Colonic mucosa (tissue), 4 donors: Measurements from ENCODE around the gene RMDN2. TPM values are rescaled to one million over a fixed set of nuclear protein-coding genes. Genes with fewer than 3 reads are reported as not detected.
"Not testable (repeated sequence)": the region's sequence is repeated elsewhere in the genome, so short reads cannot be mapped to it uniquely, and the experiment has no call there.

Source experiments
- DNase-seq: peaks from one replicate; pipeline ENCODE4 v3.0.0-alpha.2; 2020
- H3K27ac ChIP-seq: fragments of 200-600 bp; one replicate; pipeline ENCODE4 v1.8.0; 2021
- H3K27me3 ChIP-seq: fragments of 200-600 bp; one replicate; pipeline ENCODE4 v1.8.0; 2021
- H3K36me3 ChIP-seq: fragments of 200-600 bp; one replicate; pipeline ENCODE4 v1.8.0; 2021
- H3K4me1 ChIP-seq: fragments of 200-600 bp; one replicate; pipeline ENCODE4 v1.8.0; 2021; ENCODE audit warnings: mild to moderate bottlenecking
- H3K4me3 ChIP-seq: fragments of 200-600 bp; one replicate; pipeline ENCODE4 v1.8.0; 2021
- H3K9ac ChIP-seq, 2 donors: one replicate each; pipeline ENCODE4 v1.7.0; 2013; ENCODE audit warnings: control low read depth in 2 of 2, low read depth in 2 of 2, low read length in 2 of 2
- H3K9me3 ChIP-seq: fragments of 200-600 bp; one replicate; pipeline ENCODE4 v1.8.0; 2021
- intact Hi-C: fragments of 100-400 bp; cut with DNase I; formaldehyde crosslinking; loops from one replicate; pipeline ENCODE4 v1.14.1; 2022
- total RNA-seq, 2 donors: library from RNA; stranded (reverse); fragmentation: NEBNext Ultra II Directional in 1 of 2; extraction: Animal tissue kit (Norgen Biotek cat#: 25700) in 1 of 2; gene quantifications; one replicate each; pipeline ENCODE4 v1.2.1, GENCODE V29; 2021
- TF ChIP-seq, protein P1 (sequence below): fragments of 200-600 bp; IDR thresholded peaks from one replicate; pipeline ENCODE4 v1.8.0; 2022; ENCODE audit warnings: antibody characterized with exemption, mild to moderate bottlenecking
- donor health status: healthy.
- donor health status: DM: no; HTN: no; CAD: no.
- donor health status: DM: no; HTN: no; CAD: no.

Gene RMDN2
- total RNA-seq, 2 donors from 2014 or later, result 19.8 to 26.5 TPM

DNA sequence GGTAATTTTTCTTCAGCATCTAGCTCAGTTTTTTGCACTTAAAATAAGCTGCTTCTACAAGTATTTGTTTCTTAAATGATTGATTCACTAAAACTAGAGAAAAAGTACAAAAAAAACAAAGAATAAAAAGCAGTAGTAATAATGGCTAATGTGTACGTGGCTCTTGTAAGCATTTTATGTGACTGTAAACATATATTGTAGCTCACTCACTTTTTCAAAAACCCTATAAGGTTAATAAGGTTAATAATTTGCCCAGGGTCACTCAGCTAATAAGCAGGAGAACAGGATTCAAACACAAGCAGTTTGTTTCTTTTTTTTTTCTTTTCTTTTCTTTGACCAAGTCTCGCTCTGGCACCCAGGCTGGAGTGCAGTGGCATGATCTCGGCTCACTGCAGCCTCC is 67.5 kb downstream of the RMDN2 start:
- Histone ChIP-seq H3K4me1 (no peaks in the 10 kb centered on the region), H3K4me3 (no peak overlapping the region), H3K9ac (no peak overlapping the region), H3K36me3 (no peaks in the 10 kb centered on the region), H3K27ac (no peak overlapping the region), H3K27me3 (no peaks in the 10 kb centered on the region), H3K9me3 (no peaks in the 10 kb centered on the region)
- TF ChIP-seq, protein P1, sequence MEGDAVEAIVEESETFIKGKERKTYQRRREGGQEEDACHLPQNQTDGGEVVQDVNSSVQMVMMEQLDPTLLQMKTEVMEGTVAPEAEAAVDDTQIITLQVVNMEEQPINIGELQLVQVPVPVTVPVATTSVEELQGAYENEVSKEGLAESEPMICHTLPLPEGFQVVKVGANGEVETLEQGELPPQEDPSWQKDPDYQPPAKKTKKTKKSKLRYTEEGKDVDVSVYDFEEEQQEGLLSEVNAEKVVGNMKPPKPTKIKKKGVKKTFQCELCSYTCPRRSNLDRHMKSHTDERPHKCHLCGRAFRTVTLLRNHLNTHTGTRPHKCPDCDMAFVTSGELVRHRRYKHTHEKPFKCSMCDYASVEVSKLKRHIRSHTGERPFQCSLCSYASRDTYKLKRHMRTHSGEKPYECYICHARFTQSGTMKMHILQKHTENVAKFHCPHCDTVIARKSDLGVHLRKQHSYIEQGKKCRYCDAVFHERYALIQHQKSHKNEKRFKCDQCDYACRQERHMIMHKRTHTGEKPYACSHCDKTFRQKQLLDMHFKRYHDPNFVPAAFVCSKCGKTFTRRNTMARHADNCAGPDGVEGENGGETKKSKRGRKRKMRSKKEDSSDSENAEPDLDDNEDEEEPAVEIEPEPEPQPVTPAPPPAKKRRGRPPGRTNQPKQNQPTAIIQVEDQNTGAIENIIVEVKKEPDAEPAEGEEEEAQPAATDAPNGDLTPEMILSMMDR, result no peak
- DNase-seq, result no peak
- intact Hi-C loops, result no loop called here

GRCh38 chr2:37993143-37993542 is 68.1 kb downstream of the RMDN2 start:
- no peaks in the 10 kb centered on the region for H3K27me3 ChIP-seq
- no peak for DNase-seq
- no peaks in the 10 kb centered on the region for H3K4me1 ChIP-seq
- intact Hi-C loops, result no loop called here
- no peaks in the 10 kb centered on the region for H3K9me3 ChIP-seq
- no peaks in the 10 kb centered on the region for H3K36me3 ChIP-seq
- no peak overlapping the region for H3K4me3 ChIP-seq
- no peak overlapping the region for H3K9ac ChIP-seq
- no peak overlapping the region for H3K27ac ChIP-seq
- TF ChIP-seq, protein P1, result no peak

DNA sequence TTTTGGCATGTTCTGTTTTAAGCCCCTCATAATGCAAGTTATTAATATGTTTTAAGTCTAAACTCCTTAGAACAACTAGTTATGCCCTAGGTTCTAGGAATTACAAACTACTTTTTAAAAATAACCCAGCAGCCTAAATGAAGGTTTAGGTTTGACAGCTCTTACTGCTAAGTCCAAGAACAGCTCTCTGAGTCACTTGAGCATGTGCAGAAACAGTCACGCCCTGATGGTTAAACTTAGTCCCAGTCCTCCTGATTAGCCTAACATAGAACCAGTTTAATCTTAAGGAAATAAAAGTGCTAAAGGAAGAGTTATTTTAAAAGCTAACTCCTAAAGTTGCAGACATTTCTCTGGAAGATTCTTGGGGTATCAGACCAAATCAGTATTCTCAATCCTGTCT is 72.5 kb downstream of the RMDN2 start:
- DNase-seq, result no peak
- TF ChIP-seq, protein P1, result no peak
- Histone ChIP-seq H3K4me3 (no peak overlapping the region), H3K4me1 (no peaks in the 10 kb centered on the region), H3K27me3 (no peaks in the 10 kb centered on the region), H3K9ac (no peak overlapping the region), H3K9me3 (no peaks in the 10 kb centered on the region), H3K36me3 (no peaks in the 10 kb centered on the region), H3K27ac (no peak overlapping the region)
- intact Hi-C loops, result no loop called here

DNA sequence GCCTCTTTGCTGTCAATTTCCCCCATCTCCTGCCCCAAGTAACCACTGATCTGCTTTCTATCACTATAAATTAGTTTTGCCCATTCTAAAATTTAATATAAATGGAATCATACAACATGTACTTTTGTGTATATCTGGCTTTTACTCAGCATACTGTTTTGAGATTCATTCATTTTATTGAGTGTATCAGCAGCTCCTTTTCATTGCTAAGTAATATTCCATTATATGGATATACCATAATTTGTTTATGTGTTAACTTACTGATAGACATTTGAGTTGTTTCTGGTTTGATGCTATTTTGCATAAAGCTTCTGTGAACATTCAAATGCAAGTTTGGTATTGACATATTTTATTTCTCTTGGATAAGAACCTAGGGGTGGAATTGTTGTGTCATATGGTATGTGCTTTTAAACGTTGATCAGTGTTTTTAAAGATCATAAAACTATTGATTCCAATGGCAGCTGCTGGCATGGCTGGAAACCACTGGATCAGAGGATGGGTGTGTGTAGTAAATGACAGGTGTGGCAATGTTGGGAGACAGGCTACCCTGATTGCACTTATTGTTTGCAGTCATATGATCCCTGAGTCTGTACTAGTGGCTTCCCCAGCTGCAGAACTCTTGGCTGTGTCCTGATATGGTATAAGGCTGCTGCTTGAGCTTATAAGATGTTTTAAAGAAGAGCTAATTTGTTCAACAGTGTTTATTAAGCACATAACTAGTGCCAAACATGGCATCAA is 75.6 kb downstream of the RMDN2 start:
- DNase-seq, result no peak
- H3K27ac ChIP-seq, result no peak overlapping the region
- intact Hi-C loops, result no loop called here

GRCh38 chr2:38010187-38010586 is 85.1 kb downstream of the RMDN2 start:
- DNase-seq, intact Hi-C loops, H3K9me3 ChIP-seq, H3K27ac ChIP-seq, H3K4me1 ChIP-seq, H3K36me3 ChIP-seq, H3K27me3 ChIP-seq, H3K4me3 ChIP-seq, H3K9ac ChIP-seq: not testable (repeated sequence)

More for the DNA sequence above, 75.6 kb downstream of the RMDN2 start:
- H3K36me3 ChIP-seq, result no peaks in the 10 kb centered on the region
- TF ChIP-seq, protein P1, result no peak
- no peaks in the 10 kb centered on the region for H3K4me1 ChIP-seq
- no peak overlapping the region for H3K9ac ChIP-seq
- H3K27me3 ChIP-seq, result no peaks in the 10 kb centered on the region
- no peak overlapping the region for H3K4me3 ChIP-seq
- no peaks in the 10 kb centered on the region for H3K9me3 ChIP-seq

DNA sequence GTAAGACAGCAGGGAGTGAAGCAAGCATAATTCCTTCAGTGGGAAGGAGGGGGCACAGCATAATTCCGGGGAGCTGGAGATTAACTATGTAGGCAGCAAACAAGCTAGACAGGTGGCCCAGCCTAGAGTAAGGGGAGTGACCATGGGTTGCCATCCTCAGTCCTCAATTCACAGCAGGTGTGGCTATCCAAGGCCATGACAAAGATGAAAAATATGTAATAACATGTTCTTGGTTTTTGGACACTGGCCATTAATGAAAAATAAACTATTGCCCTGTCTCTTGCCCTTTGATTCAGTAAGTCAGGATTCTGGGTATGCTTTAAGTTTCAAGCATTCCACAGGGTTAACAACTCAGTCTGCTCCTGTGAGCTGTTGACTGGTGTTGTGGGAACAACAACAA is 85.9 kb downstream of the RMDN2 start:
- Histone ChIP-seq H3K9ac (no peak overlapping the region), H3K36me3 (no peaks in the 10 kb centered on the region), H3K4me1 (no peaks in the 10 kb centered on the region), H3K4me3 (no peak overlapping the region), H3K27me3 (no peaks in the 10 kb centered on the region), H3K27ac (no peak overlapping the region), H3K9me3 (no peaks in the 10 kb centered on the region)
- TF ChIP-seq, protein P1, result no peak
- intact Hi-C loops, result no loop called here
- DNase-seq, result no peak
